Endothelial cell (in vitro differentiated cells): ENCODE data around the gene ST3GAL2. TPM values are rescaled to one million over a fixed set of nuclear protein-coding genes. Genes with fewer than 3 reads are reported as not detected.
A peak's percentile ranks its signal among the peaks of the same experiment; 100 is the strongest.

ENCODE experiments used
- DNase-seq: peaks from one replicate; pipeline ENCODE4 v3.0.0; 2021; ENCODE audit warnings: low spot score
- H3K27ac Mint-ChIP-seq: one replicate; pipeline ENCODE4 v1.8.0; 2021; ENCODE audit warnings: mixed read lengths, inconsistent platforms; ENCODE audit not compliant: unreplicated experiment
- H3K27me3 Mint-ChIP-seq: one replicate; pipeline ENCODE4 v1.8.0; 2021; ENCODE audit warnings: mild to moderate bottlenecking, moderate library complexity, mixed read lengths, inconsistent platforms; ENCODE audit not compliant: unreplicated experiment
- H3K36me3 Mint-ChIP-seq: one replicate; pipeline ENCODE4 v1.8.0; 2021; ENCODE audit warnings: mild to moderate bottlenecking, low read depth, mixed read lengths, inconsistent platforms; ENCODE audit not compliant: unreplicated experiment
- H3K4me1 Mint-ChIP-seq: one replicate; pipeline ENCODE4 v1.8.0; 2021; ENCODE audit warnings: mild to moderate bottlenecking, mixed read lengths, inconsistent platforms; ENCODE audit not compliant: unreplicated experiment
- H3K4me3 Mint-ChIP-seq: one replicate; pipeline ENCODE4 v1.8.0; 2021; ENCODE audit warnings: mild to moderate bottlenecking, mixed read lengths, inconsistent platforms; ENCODE audit not compliant: unreplicated experiment
- H3K9me3 Mint-ChIP-seq: one replicate; pipeline ENCODE4 v1.8.0; 2021; ENCODE audit warnings: mixed read lengths, inconsistent platforms; ENCODE audit not compliant: unreplicated experiment
- CTCF ChIP-seq: fragments of 200-600 bp; sonication (generic); IDR thresholded peaks from one replicate; pipeline ENCODE4 v1.5.0; 2021; ENCODE audit warnings: antibody characterized with exemption; ENCODE audit not compliant: unreplicated experiment
- total RNA-seq: library from RNA; stranded (reverse); fragmentation: NEBNext Ultra II Directional; extraction: Animal tissue kit (Norgen Biotek cat#: 25700); gene quantifications from one replicate; pipeline ENCODE4 v1.2.1, GENCODE V29; 2021; ENCODE audit not compliant: unreplicated experiment

Gene ST3GAL2
- total RNA-seq, 1 donor from 2014 or later, result 87.0 TPM

- Mint-ChIP-seq H3K4me1 (no peaks in the 10 kb centered on the region), H3K27me3 (peaks cover 2% of the 10 kb centered on the region), H3K36me3 (peaks cover 10% of the 10 kb centered on the region), H3K27ac (no peak overlapping the region), H3K4me3 (peak overlapping the region; percentile 21), H3K9me3 (no peaks in the 10 kb centered on the region)
- no peak for TF ChIP-seq CTCF
- no peak for DNase-seq
These were observed 45.2 kb downstream of the ST3GAL2 start for GRCh38 chr16:70393662-70394061.

DNA sequence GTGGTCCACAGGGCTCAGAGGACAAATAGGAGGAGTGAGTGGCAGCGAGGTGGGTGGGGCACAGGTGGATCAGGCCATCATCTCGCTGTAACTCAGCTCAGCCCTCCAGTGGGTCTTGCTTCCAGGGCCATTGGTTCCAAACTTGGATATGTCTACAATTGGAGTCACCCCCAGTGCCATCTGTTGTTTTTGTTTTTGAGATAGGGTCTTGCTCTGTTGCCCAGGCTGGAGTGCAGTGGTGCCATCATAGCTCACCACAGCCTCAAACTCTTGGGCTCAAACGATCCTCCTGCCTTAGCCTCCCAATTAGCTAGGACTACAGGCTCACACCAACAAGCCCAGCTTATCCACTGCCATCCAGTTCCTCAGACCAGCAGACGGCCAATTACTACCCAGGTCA, 46.3 kb downstream of the ST3GAL2 start:
- H3K4me3 Mint-ChIP-seq, result peak overlapping the region; percentile 28
- DNase-seq, result no peak
- no peak overlapping the region for H3K27ac Mint-ChIP-seq
- TF ChIP-seq CTCF, result no peak
- no peaks in the 10 kb centered on the region for H3K9me3 Mint-ChIP-seq
- H3K36me3 Mint-ChIP-seq, result peaks cover 19% of the 10 kb centered on the region
- H3K4me1 Mint-ChIP-seq, result no peaks in the 10 kb centered on the region
- peaks cover 2% of the 10 kb centered on the region for H3K27me3 Mint-ChIP-seq

GRCh38 chr16:70391881-70392481, 46.9 kb downstream of the ST3GAL2 start:
- H3K36me3 Mint-ChIP-seq, result peaks cover 22% of the 10 kb centered on the region
- H3K9me3 Mint-ChIP-seq, result no peaks in the 10 kb centered on the region
- no peak for TF ChIP-seq CTCF
- H3K27me3 Mint-ChIP-seq, result peaks cover 2% of the 10 kb centered on the region
- H3K4me1 Mint-ChIP-seq, result no peaks in the 10 kb centered on the region
- H3K27ac Mint-ChIP-seq, result no peak overlapping the region
- H3K4me3 Mint-ChIP-seq, result no peak overlapping the region
- DNase-seq, result no peak

DNA sequence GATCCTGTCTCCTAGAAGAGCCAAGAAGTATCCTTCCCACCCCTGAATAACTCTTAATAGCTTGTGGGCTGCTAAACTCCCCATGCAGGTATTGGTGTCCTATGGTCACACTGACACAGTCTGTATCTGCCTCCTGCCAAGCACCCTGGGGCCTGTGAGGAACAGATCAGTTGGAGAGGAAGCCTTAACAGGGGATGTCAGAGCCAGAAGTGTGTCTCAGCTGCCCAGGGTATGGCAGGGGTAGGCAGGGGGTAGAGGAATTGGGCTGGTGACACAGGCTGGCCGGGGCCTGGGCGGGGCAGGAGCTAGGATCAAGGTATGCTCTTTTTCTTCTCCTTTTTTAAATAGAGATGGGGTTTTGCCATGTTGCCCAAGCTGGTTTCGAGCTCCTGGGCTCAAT, 47.5 kb downstream of the ST3GAL2 start:
- H3K27ac Mint-ChIP-seq, result no peak overlapping the region

DNA sequence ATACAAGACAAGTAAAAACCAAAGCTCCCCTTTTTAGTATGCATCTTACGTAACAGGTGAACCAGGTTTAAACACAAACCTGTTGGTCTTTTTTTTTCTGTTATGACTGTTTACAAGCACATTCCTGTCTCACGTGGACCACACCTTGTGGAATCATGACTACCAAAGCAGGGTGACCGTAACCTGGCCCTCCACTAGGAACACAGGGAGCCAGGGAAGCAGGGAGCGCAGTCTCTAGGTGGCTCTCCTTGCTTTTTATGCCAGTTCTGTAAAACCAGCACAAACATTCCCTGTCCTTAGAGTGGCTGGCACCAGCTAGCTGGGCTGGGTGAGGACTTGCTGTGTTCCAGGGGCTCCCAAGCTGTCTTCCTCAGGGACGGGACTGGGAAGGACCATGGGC, 48.1 kb downstream of the ST3GAL2 start:
- TF ChIP-seq CTCF, result no peak
- no peaks in the 10 kb centered on the region for H3K9me3 Mint-ChIP-seq
- H3K4me3 Mint-ChIP-seq, result peak overlapping the region; percentile 79
- peaks cover 22% of the 10 kb centered on the region for H3K36me3 Mint-ChIP-seq
- no peaks in the 10 kb centered on the region for H3K4me1 Mint-ChIP-seq
- peaks cover 2% of the 10 kb centered on the region for H3K27me3 Mint-ChIP-seq
- no peak overlapping the region for H3K27ac Mint-ChIP-seq
- DNase-seq, result no peak

More for the DNA sequence above, 47.5 kb downstream of the ST3GAL2 start:
- no peaks in the 10 kb centered on the region for H3K9me3 Mint-ChIP-seq
- peaks cover 22% of the 10 kb centered on the region for H3K36me3 Mint-ChIP-seq
- no peaks in the 10 kb centered on the region for H3K4me1 Mint-ChIP-seq
- H3K4me3 Mint-ChIP-seq, result no peak overlapping the region
- no peak for TF ChIP-seq CTCF
- DNase-seq, result no peak
- H3K27me3 Mint-ChIP-seq, result peaks cover 2% of the 10 kb centered on the region
